H9 (cell line): Measurements from ENCODE around the gene CCL17. TPM values are rescaled to one million over a fixed set of nuclear protein-coding genes. Genes with fewer than 3 reads are reported as not detected.

ENCODE experiments used
- DNase-seq: peaks from one replicate; pipeline ENCODE4 v3.0.0-alpha.2; 2017
- H2AFZ ChIP-seq: one replicate; pipeline ENCODE4 v1.6.1; 2013; ENCODE audit warnings: mild to moderate bottlenecking, low read length, control low read depth, moderate library complexity
- H2AK5ac ChIP-seq: 2 replicates; pipeline ENCODE4 v1.6.1; 2013; ENCODE audit warnings: low read length, control low read depth, mixed read lengths; ENCODE audit not compliant: insufficient read length
- H2BK120ac ChIP-seq: one replicate; pipeline ENCODE4 v1.6.1; 2013; ENCODE audit warnings: low read depth, mild to moderate bottlenecking, low read length, control low read depth, inconsistent platforms; ENCODE audit not compliant: poor library complexity, severe bottlenecking
- H2BK12ac ChIP-seq: 2 replicates; pipeline ENCODE4 v1.6.1; 2013; ENCODE audit warnings: low read length, control low read depth, mixed read lengths, low read depth; ENCODE audit not compliant: insufficient read length
- H2BK15ac ChIP-seq: 2 replicates; pipeline ENCODE4 v1.6.1; 2013; ENCODE audit warnings: low read depth, low read length, control low read depth
- H2BK20ac ChIP-seq: one replicate; pipeline ENCODE4 v1.6.1; 2013; ENCODE audit warnings: low read depth, mild to moderate bottlenecking, low read length, control low read depth, inconsistent platforms; ENCODE audit not compliant: poor library complexity, severe bottlenecking
- H2BK5ac ChIP-seq: 2 replicates; pipeline ENCODE4 v1.6.1; 2013; ENCODE audit warnings: low read length, control low read depth, mixed read lengths; ENCODE audit not compliant: insufficient read length
- H3K14ac ChIP-seq: 2 replicates; pipeline ENCODE4 v1.6.1; 2013; ENCODE audit warnings: low read length, control low read depth; ENCODE audit not compliant: insufficient read depth
- H3K18ac ChIP-seq: 2 replicates; pipeline ENCODE4 v1.6.1; 2013; ENCODE audit warnings: low read depth, mild to moderate bottlenecking, mixed read lengths, low read length, control low read depth; ENCODE audit not compliant: insufficient read length
- H3K23ac ChIP-seq: 2 replicates; pipeline ENCODE4 v1.6.1; 2013; ENCODE audit warnings: low read length, control low read depth, mixed read lengths, low read depth; ENCODE audit not compliant: insufficient read length
- H3K23me2 ChIP-seq: 2 replicates; pipeline ENCODE4 v1.6.1; 2013; ENCODE audit warnings: low read depth, mild to moderate bottlenecking, mixed read lengths, low read length, control low read depth; ENCODE audit not compliant: insufficient read length, poor library complexity, severe bottlenecking
- H3K27ac ChIP-seq: 2 replicates; pipeline ENCODE4 v1.5.1; 2013; ENCODE audit warnings: low read length, control low read depth, mixed read lengths, low read depth; ENCODE audit not compliant: insufficient read length
- H3K27me3 ChIP-seq: 2 replicates; pipeline ENCODE4 v1.6.1; 2013; ENCODE audit warnings: low read length, control low read depth, inconsistent platforms; ENCODE audit not compliant: insufficient read depth
- H3K4ac ChIP-seq: 2 replicates; pipeline ENCODE4 v1.6.1; 2013; ENCODE audit warnings: low read depth, mild to moderate bottlenecking, control low read depth, inconsistent platforms, low read length, moderate library complexity
- H3K4me1 ChIP-seq: 2 replicates; pipeline ENCODE4 v1.6.1; 2013; ENCODE audit warnings: low read length, control low read depth, inconsistent platforms; ENCODE audit not compliant: insufficient read depth
- H3K4me2 ChIP-seq: 2 replicates; pipeline ENCODE4 v1.6.1; 2013; ENCODE audit warnings: low read length, control low read depth, mixed read lengths; ENCODE audit not compliant: insufficient read length, insufficient read depth
- H3K56ac ChIP-seq: 2 replicates; pipeline ENCODE4 v1.6.1; 2013; ENCODE audit warnings: low read depth, mild to moderate bottlenecking, mixed read lengths, low read length, control low read depth; ENCODE audit not compliant: insufficient read length
- H3K79me1 ChIP-seq: 2 replicates; pipeline ENCODE4 v1.6.1; 2013; ENCODE audit warnings: low read depth, mild to moderate bottlenecking, moderate library complexity, low read length, control low read depth, inconsistent platforms; ENCODE audit not compliant: insufficient read depth, poor library complexity, severe bottlenecking
- H3K79me2 ChIP-seq: 2 replicates; pipeline ENCODE4 v1.6.1; 2013; ENCODE audit warnings: low read length, control low read depth, inconsistent platforms; ENCODE audit not compliant: insufficient read depth
- H3K9ac ChIP-seq: 2 replicates; pipeline ENCODE4 v1.6.1; 2013; ENCODE audit warnings: low read length, control low read depth, mixed read lengths; ENCODE audit not compliant: insufficient read length; ENCODE audit errors: extremely low read depth
- H3K9me3 ChIP-seq: one replicate; pipeline ENCODE4 v1.6.1; 2013; ENCODE audit warnings: low read depth, low read length, inconsistent platforms; ENCODE audit not compliant: control insufficient read depth
- H3T11ph ChIP-seq: one replicate; pipeline ENCODE4 v1.6.1; 2013; ENCODE audit warnings: mild to moderate bottlenecking, low read length, control low read depth, inconsistent platforms
- H4K20me1 ChIP-seq: one replicate; pipeline ENCODE4 v1.6.1; 2013; ENCODE audit not compliant: control insufficient read depth, insufficient read length, insufficient read depth
- H4K5ac ChIP-seq: 2 replicates; pipeline ENCODE4 v1.6.1; 2013; ENCODE audit warnings: low read depth, mild to moderate bottlenecking, mixed read lengths, low read length, control low read depth; ENCODE audit not compliant: insufficient read length
- H4K8ac ChIP-seq: replicated peaks from 2 replicates; pipeline ENCODE4 v1.6.1; 2013; ENCODE audit warnings: low read length, control low read depth, mixed read lengths, low read depth; ENCODE audit not compliant: insufficient read length
- H4K91ac ChIP-seq: 2 replicates; pipeline ENCODE4 v1.6.1; 2013; ENCODE audit warnings: low read depth, mild to moderate bottlenecking, moderate library complexity, mixed read lengths, low read length, control low read depth; ENCODE audit not compliant: insufficient read length
- H3K27ac Mint-ChIP-seq, 3 experiments: 2 replicates in 2 of 3; 3 replicates in 1 of 3; pipeline ENCODE4 v1.8.0; 2020 to 2021; ENCODE audit warnings: mixed read lengths in 3 of 3, mild to moderate bottlenecking in 1 of 3, moderate library complexity in 1 of 3
- H3K27me3 Mint-ChIP-seq: 2 replicates; pipeline ENCODE4 v1.8.0; 2021; ENCODE audit warnings: low read depth, mild to moderate bottlenecking, moderate library complexity, mixed read lengths
- H3K36me3 Mint-ChIP-seq, 3 experiments: 2 replicates in 2 of 3; 3 replicates in 1 of 3; pipeline ENCODE4 v1.8.0; 2020 to 2021; ENCODE audit warnings: low read depth in 3 of 3, mixed read lengths in 3 of 3; ENCODE audit not compliant: insufficient read depth in 1 of 3
- H3K4me1 Mint-ChIP-seq, 2 experiments: 2 replicates each; pipeline ENCODE4 v1.8.0; 2020; ENCODE audit warnings: mixed read lengths in 2 of 2
- H3K4me3 Mint-ChIP-seq, 2 experiments: 2 replicates in 1 of 2; 3 replicates in 1 of 2; pipeline ENCODE4 v1.8.0; 2020 to 2021; ENCODE audit warnings: mild to moderate bottlenecking in 2 of 2, mixed read lengths in 2 of 2, moderate library complexity in 1 of 2
- H3K9me3 Mint-ChIP-seq, 2 experiments: 2 replicates in 1 of 2; 3 replicates in 1 of 2; pipeline ENCODE4 v1.8.0; 2020; ENCODE audit warnings: mild to moderate bottlenecking in 2 of 2, mixed read lengths in 2 of 2, moderate library complexity in 1 of 2
- WGBS: extraction: QIAGEN DNeasy Blood & Tissue Kit; methylation state at CpG from one replicate; pipeline ENCODE4 v1.1.7; 2013; ENCODE audit warnings: missing lambda C conversion rate, low lambda C conversion rate, mixed read lengths; ENCODE audit not compliant: insufficient read length; ENCODE audit errors: extremely low coverage; 5-methylcytosine and 5-hydroxymethylcytosine counted together
- total RNA-seq: library from RNA; stranded (reverse); gene quantifications from 2 replicates; pipeline ENCODE4 v1.2.1, GENCODE V29; 2021
- TF ChIP-seq, protein P1 (sequence below): fragments of 200-600 bp; sonication (generic); conservative IDR thresholded peaks from 3 replicates; pipeline ENCODE4 v1.8.0; 2021; ENCODE audit warnings: antibody characterized with exemption, mild to moderate bottlenecking

Gene CCL17
- total RNA-seq, 1 experiment from 2014 or later = not detected

DNA sequence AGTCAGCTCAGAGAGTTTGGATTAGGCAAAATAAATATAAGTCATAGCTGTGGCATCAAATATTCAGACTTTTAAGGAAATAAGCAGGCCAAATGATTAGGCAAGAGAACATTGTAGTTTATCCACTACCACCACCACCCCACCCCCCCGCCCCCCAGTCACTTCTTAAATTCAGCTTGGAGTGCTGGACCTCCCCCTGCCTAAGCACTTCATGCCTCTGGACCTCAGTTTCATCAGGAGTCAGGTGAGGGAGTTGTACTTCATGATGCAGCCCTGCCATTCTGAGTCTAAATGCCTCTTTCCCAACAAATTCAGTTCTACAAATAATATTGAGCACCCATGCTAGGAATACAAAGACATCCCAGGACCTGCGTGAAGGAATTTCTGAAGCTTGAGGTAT lies 60.0 kb downstream of the CCL17 start:
- no peak overlapping the region for H3K4me3 Mint-ChIP-seq

More for the DNA sequence above, 60.0 kb downstream of the CCL17 start:
- Histone ChIP-seq H4K5ac (no peak overlapping the region), H2BK15ac (no peak overlapping the region), H3K79me1 (no peaks in the 10 kb centered on the region), H3K4me1 (no peaks in the 10 kb centered on the region), H3K9ac (no peak overlapping the region), H4K20me1 (no peaks in the 10 kb centered on the region), H3K23me2 (peaks cover 4% of the 10 kb centered on the region), H2BK12ac (no peak overlapping the region), H3K56ac (no peak overlapping the region), H4K8ac (no peak overlapping the region), H3K4me2 (no peak overlapping the region), H2AK5ac (no peak overlapping the region), H3K79me2 (peaks cover 7% of the 10 kb centered on the region; the same call in 1 of the 2 replicates), H3K27me3 (no peaks in the 10 kb centered on the region), H2BK20ac (no peak overlapping the region), H3K4ac (no peak overlapping the region), H3K9me3 (no peaks in the 10 kb centered on the region), H3K23ac (no peak overlapping the region), H3K18ac (no peak overlapping the region), H3K14ac (no peak overlapping the region), H2BK5ac (no peak overlapping the region), H2BK120ac (no peak overlapping the region), H2AFZ (no peak overlapping the region), H4K91ac (no peak overlapping the region), H3K27ac (no peak overlapping the region), H3T11ph (no peak overlapping the region)
- Mint-ChIP-seq H3K4me1 (peaks cover 3 to 6% of the 10 kb centered on the region in 2 experiments), H3K27ac (no peak overlapping the region), H3K9me3 (no peaks in the 10 kb centered on the region), H3K36me3 (peaks cover 27 to 80% (median 63%) of the 10 kb centered on the region in 3 experiments; a peak in 6 of 7 replicates), H3K27me3 (no peaks in the 10 kb centered on the region)
- no peak for DNase-seq
- WGBS = no CpG with 5 or more reads among the region's 2 CpGs
- TF ChIP-seq, protein P1, sequence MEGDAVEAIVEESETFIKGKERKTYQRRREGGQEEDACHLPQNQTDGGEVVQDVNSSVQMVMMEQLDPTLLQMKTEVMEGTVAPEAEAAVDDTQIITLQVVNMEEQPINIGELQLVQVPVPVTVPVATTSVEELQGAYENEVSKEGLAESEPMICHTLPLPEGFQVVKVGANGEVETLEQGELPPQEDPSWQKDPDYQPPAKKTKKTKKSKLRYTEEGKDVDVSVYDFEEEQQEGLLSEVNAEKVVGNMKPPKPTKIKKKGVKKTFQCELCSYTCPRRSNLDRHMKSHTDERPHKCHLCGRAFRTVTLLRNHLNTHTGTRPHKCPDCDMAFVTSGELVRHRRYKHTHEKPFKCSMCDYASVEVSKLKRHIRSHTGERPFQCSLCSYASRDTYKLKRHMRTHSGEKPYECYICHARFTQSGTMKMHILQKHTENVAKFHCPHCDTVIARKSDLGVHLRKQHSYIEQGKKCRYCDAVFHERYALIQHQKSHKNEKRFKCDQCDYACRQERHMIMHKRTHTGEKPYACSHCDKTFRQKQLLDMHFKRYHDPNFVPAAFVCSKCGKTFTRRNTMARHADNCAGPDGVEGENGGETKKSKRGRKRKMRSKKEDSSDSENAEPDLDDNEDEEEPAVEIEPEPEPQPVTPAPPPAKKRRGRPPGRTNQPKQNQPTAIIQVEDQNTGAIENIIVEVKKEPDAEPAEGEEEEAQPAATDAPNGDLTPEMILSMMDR = no peak

Other genes with a start within 250 kb of the CCL17 start
- gene PSME3IP1, start 218.7 kb upstream of the CCL17 start, total RNA-seq = 102 and 103 TPM in 2 replicates
- gene RSPRY1, start 218.4 kb upstream of the CCL17 start, total RNA-seq = 34.4 and 36.1 TPM in 2 replicates
- 18.0 and 19.2 TPM in 2 replicates for gene ARL2BP, start 159.5 kb upstream of the CCL17 start, total RNA-seq
- gene PLLP, start 120.1 kb upstream of the CCL17 start, total RNA-seq = 1.8 and 2.0 TPM in 2 replicates
- gene CCL22, start 46.0 kb upstream of the CCL17 start, total RNA-seq = 0.09 TPM in 1 of 2 replicates, not detected in the other
- gene CX3CL1, start 32.3 kb upstream of the CCL17 start, total RNA-seq = 1.6 and 1.7 TPM in 2 replicates
- gene CIAPIN1, start 42.6 kb downstream of the CCL17 start, total RNA-seq = 82.8 and 85.3 TPM in 2 replicates
- gene COQ9, start 42.7 kb downstream of the CCL17 start, total RNA-seq = 31.7 and 32.9 TPM in 2 replicates
- gene POLR2C, start 57.9 kb downstream of the CCL17 start, total RNA-seq = 85.6 and 86.0 TPM in 2 replicates
- gene DOK4, start 81.7 kb downstream of the CCL17 start, total RNA-seq = 13.1 and 13.2 TPM in 2 replicates
- gene CCDC102A, start 131.8 kb downstream of the CCL17 start, total RNA-seq = 6.6 and 8.2 TPM in 2 replicates
- 11.7 and 12.1 TPM in 2 replicates for gene ADGRG5, start 137.9 kb downstream of the CCL17 start, total RNA-seq
- gene ADGRG1, start 223.9 kb downstream of the CCL17 start, total RNA-seq = 0.57 and 1.1 TPM in 2 replicates